ENCODE data around the gene CLCA4. TPM values are rescaled to one million over a fixed set of nuclear protein-coding genes. Genes with fewer than 3 reads are reported as not detected.

Gene CLCA4, protein sequence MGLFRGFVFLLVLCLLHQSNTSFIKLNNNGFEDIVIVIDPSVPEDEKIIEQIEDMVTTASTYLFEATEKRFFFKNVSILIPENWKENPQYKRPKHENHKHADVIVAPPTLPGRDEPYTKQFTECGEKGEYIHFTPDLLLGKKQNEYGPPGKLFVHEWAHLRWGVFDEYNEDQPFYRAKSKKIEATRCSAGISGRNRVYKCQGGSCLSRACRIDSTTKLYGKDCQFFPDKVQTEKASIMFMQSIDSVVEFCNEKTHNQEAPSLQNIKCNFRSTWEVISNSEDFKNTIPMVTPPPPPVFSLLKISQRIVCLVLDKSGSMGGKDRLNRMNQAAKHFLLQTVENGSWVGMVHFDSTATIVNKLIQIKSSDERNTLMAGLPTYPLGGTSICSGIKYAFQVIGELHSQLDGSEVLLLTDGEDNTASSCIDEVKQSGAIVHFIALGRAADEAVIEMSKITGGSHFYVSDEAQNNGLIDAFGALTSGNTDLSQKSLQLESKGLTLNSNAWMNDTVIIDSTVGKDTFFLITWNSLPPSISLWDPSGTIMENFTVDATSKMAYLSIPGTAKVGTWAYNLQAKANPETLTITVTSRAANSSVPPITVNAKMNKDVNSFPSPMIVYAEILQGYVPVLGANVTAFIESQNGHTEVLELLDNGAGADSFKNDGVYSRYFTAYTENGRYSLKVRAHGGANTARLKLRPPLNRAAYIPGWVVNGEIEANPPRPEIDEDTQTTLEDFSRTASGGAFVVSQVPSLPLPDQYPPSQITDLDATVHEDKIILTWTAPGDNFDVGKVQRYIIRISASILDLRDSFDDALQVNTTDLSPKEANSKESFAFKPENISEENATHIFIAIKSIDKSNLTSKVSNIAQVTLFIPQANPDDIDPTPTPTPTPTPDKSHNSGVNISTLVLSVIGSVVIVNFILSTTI
- total RNA-seq: not detected in 2 replicates

DNA sequence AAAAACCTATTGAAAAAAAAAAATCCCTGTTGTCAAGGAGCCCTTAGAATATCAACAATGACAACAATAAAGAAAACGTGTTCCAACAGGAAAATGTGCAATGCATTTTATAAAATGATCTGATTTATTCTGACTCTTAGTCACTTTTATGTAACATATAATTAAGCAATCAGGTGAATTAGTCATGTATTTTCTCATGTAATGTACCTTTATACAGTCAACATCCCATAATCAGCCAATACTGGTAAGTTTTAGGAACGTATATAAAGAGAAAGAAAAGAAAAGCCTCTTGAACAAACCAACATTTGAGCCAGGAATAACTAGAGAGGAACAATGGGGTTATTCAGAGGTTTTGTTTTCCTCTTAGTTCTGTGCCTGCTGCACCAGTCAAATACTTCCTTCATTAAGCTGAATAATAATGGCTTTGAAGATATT, at the start of gene CLCA4:
Gene CLCA4, plus strand, starts transcription at position 292 of the 435 bp plus-strand sequence. Its CDS starts 42 bp downstream, at position 334.

Other genes with a start within 250 kb of the CLCA4 start
- 37.8 and 44.8 TPM in 2 replicates for gene ODF2L, start 150.8 kb upstream of the CLCA4 start, total RNA-seq
- gene CLCA2, start 122.9 kb upstream of the CLCA4 start, total RNA-seq: not detected in 2 replicates
- gene CLCA1, start 78.2 kb upstream of the CLCA4 start, total RNA-seq: not detected in 2 replicates
- 59.8 and 63.4 TPM in 2 replicates for gene SH3GLB1, start 157.5 kb downstream of the CLCA4 start, total RNA-seq

Data from mammary microvascular endothelial cell (primary cell).